HepG2 (cell line): ENCODE data around the gene SYMPK. TPM values are rescaled to one million over a fixed set of nuclear protein-coding genes. Genes with fewer than 3 reads are reported as not detected.

Source experiments
- ATAC-seq: fragments of 200-7000 bp; cut with Tn5 transposase; 3 replicates; pipeline ENCODE4 v1.9.1; 2020; ENCODE audit warnings: mild to moderate bottlenecking, moderate library complexity
- BruUV-seq: library from RNA; stranded (reverse); fragments of 400-500 nt; replicated peaks from 2 replicates; lab custom pipeline; 2021; lab: Mats Ljungman, UMichigan
- CTCF ChIA-PET: fragments of 300-600 bp; formaldehyde crosslinking; extraction: SDS; loops from one replicate; lab custom pipeline; 2021; ENCODE audit warnings: low total read pairs, inconsistent platforms, low intra/inter-chr PET ratio; lab: Yijun Ruan, JAX
- POLR2A ChIA-PET: fragments of 350-600 bp; sonication (Branson Sonifier 250); formaldehyde crosslinking; loops from one replicate; lab custom pipeline; 2020; ENCODE audit warnings: antibody characterized with exemption, inconsistent platforms; lab: Yijun Ruan, JAX
- DNase-seq: peaks from one replicate; pipeline ENCODE4 v3.0.0-alpha.2; 2015; ENCODE audit warnings: low spot score
- FAIRE-seq: peaks from 3 replicates; lab custom pipeline; 2011; peaks lifted over from hg19 to GRCh38; lab: Jason Lieb, UNC
- H2AFZ ChIP-seq: one replicate; pipeline ENCODE4 v1.6.1; 2011; ENCODE audit warnings: low read length, inconsistent platforms
- H3K27ac ChIP-seq: fragments of 300-600 bp; 3 replicates; pipeline ENCODE4 v1.8.0; 2011; ENCODE audit warnings: mixed run types, mild to moderate bottlenecking, mixed read lengths, low read length, inconsistent platforms; ENCODE audit not compliant: insufficient read depth; ENCODE audit errors: extremely low read length
- H3K27me3 ChIP-seq, 2 experiments: fragments of 200-600 bp in 1 of 2; 2 replicates in 1 of 2; 3 replicates in 1 of 2; pipeline versions ENCODE4 v1.6.0 to v1.8.0; 2011; ENCODE audit warnings: low read length in 2 of 2, mild to moderate bottlenecking in 2 of 2, moderate library complexity in 2 of 2, inconsistent platforms in 1 of 2; ENCODE audit not compliant: insufficient read depth in 2 of 2, control insufficient read depth in 1 of 2
- H3K36me3 ChIP-seq, 2 experiments: fragments of 200-600 bp in 1 of 2; replicated peaks in 1 of 2; 2 replicates in 1 of 2; 3 replicates in 1 of 2; pipeline versions ENCODE4 v1.5.1 to v1.8.0; 2011; ENCODE audit warnings: low read length in 2 of 2, inconsistent platforms in 1 of 2; ENCODE audit not compliant: insufficient read depth in 2 of 2, control insufficient read depth in 1 of 2
- H3K4me1 ChIP-seq: 2 replicates; pipeline ENCODE4 v1.5.1; 2012; ENCODE audit warnings: low read length, inconsistent platforms; ENCODE audit not compliant: insufficient read depth
- H3K4me2 ChIP-seq: 2 replicates; pipeline ENCODE4 v1.6.0; 2011; ENCODE audit warnings: low read depth, low read length, inconsistent platforms
- H3K4me3 ChIP-seq, 3 experiments: fragments of 200-600 bp in 1 of 3; sonication (generic), shearing (Covaris generic) in 1 of 3; replicated peaks in 1 of 3; 2 replicates each; pipeline ENCODE4 v1.5.1; 2011 to 2016; ENCODE audit warnings: low read length in 3 of 3, inconsistent platforms in 2 of 3, low read depth in 2 of 3, mild to moderate bottlenecking in 2 of 3, control low read depth in 1 of 3, mixed read lengths in 1 of 3; ENCODE audit not compliant: insufficient read depth in 1 of 3
- H3K79me2 ChIP-seq: one replicate; pipeline ENCODE4 v1.6.1; 2011; ENCODE audit warnings: low read length, inconsistent platforms; ENCODE audit not compliant: insufficient read depth
- H3K9ac ChIP-seq: 2 replicates; pipeline ENCODE4 v1.6.0; 2011; ENCODE audit warnings: mild to moderate bottlenecking, low read depth, low read length, inconsistent platforms; ENCODE audit not compliant: insufficient read depth
- H3K9me3 ChIP-seq: 2 replicates; pipeline ENCODE4 v1.5.1; 2012; ENCODE audit warnings: mild to moderate bottlenecking, low read length
- H4K20me1 ChIP-seq: 2 replicates; pipeline ENCODE4 v1.6.0; 2011; ENCODE audit warnings: inconsistent platforms, mild to moderate bottlenecking, low read length, moderate library complexity; ENCODE audit not compliant: insufficient read depth
- ADNP ChIP-seq: sonication (generic); formaldehyde crosslinking; IDR thresholded peaks from 2 replicates; pipeline ENCODE4 v1.4.0; 2020; ENCODE audit warnings: missing genetic modification reagents
- CHD4 ChIP-seq: fragments of 200-600 bp; sonication (generic); IDR thresholded peaks from 2 replicates; pipeline ENCODE4 v1.7.0; 2017; ENCODE audit warnings: mild to moderate bottlenecking, low read length, borderline replicate concordance
- FLYWCH1 ChIP-seq: sonication (generic); formaldehyde crosslinking; IDR thresholded peaks from 2 replicates; pipeline ENCODE4 v1.8.1; 2023; ENCODE audit warnings: mild to moderate bottlenecking, missing genetic modification reagents
- HOXA5 ChIP-seq: sonication (generic); formaldehyde crosslinking; IDR thresholded peaks from 2 replicates; pipeline ENCODE4 v1.4.0; 2020; ENCODE audit warnings: missing genetic modification reagents
- MTA3 ChIP-seq: sonication (generic); formaldehyde crosslinking; IDR thresholded peaks from 2 replicates; pipeline ENCODE4 v1.4.0; 2020; ENCODE audit warnings: missing genetic modification reagents
- MTF2 ChIP-seq: sonication (generic); formaldehyde crosslinking; IDR thresholded peaks from 2 replicates; pipeline ENCODE4 v1.5.0; 2020; ENCODE audit warnings: missing genetic modification reagents, borderline replicate concordance
- RCOR2 ChIP-seq: IDR thresholded peaks from 2 replicates; pipeline ENCODE4 v1.6.1; 2016; ENCODE audit warnings: missing biosample characterization, missing genetic modification reagents
- THAP11 ChIP-seq: IDR thresholded peaks from 2 replicates; pipeline ENCODE4 v1.6.1; 2016; ENCODE audit warnings: missing biosample characterization, missing genetic modification reagents
- ZFP36 ChIP-seq: fragments of 150-350 bp; IDR thresholded peaks from 2 replicates; pipeline ENCODE4 v1.6.1; 2018; ENCODE audit warnings: borderline replicate concordance, low read length, low read depth; ENCODE audit not compliant: partially characterized antibody
- ZMYM3 ChIP-seq: sonication (generic); formaldehyde crosslinking; IDR thresholded peaks from 2 replicates; pipeline ENCODE4 v1.5.1; 2020; ENCODE audit warnings: mild to moderate bottlenecking, missing genetic modification reagents
- ZNF629 ChIP-seq: sonication (generic); formaldehyde crosslinking; conservative IDR thresholded peaks from 2 replicates; pipeline ENCODE4 v1.5.0; 2020; ENCODE audit warnings: missing genetic modification reagents
- ZNF768 ChIP-seq: sonication (generic); formaldehyde crosslinking; IDR thresholded peaks from 2 replicates; pipeline ENCODE4 v1.4.0; 2020; ENCODE audit warnings: missing genetic modification reagents
- ZZZ3 ChIP-seq: sonication (generic); formaldehyde crosslinking; IDR thresholded peaks from 2 replicates; pipeline ENCODE4 v1.4.0; 2020; ENCODE audit warnings: missing genetic modification reagents, mild to moderate bottlenecking, borderline replicate concordance
- WGBS: methylation state at CpG from one replicate; pipeline ENCODE4 v1.1.6; 2017; ENCODE audit warnings: low lambda C conversion rate; 5-methylcytosine and 5-hydroxymethylcytosine counted together
- in situ Hi-C: cut with HindIII; loops from 2 replicates; pipeline ENCODE4 v1.10.0; 2017; ENCODE audit warnings: low pct_unique_long_range_greater_than_20kb; ENCODE audit not compliant: extremely low pct_ligation_motif_present
- intact Hi-C: fragments of 100-400 bp; cut with micrococcal nuclease; formaldehyde crosslinking; loops from one replicate; pipeline ENCODE4 v1.10.0; 2022; ENCODE audit not compliant: unreplicated experiment
- polyA plus RNA-seq, 8 experiments: library from polyadenylated mRNA; depleted of rRNA in 3 of 8; stranded (reverse) in 7 of 8; unstranded in 1 of 8; fragments of >200 nt; fragmentation: Illumina TruSeq in 4 of 8; extraction: Trizol in 4 of 8; gene quantifications; 2 replicates each; pipeline versions ENCODE4 v1.2.1 to v1.2.3, GENCODE V29; 2011 to 2016; ENCODE audit warnings: low read depth in 4 of 8, missing spikeins in 1 of 8, mixed read lengths in 1 of 8; ENCODE audit not compliant: insufficient read depth in 1 of 8
- total RNA-seq, 5 experiments: library from RNA; depleted of rRNA; stranded (reverse); fragments of >200 nt; fragmentation: Illumina TruSeq; extraction: Trizol; gene quantifications; 2 replicates each; pipeline ENCODE4 v1.2.3, GENCODE V29; 2016; ENCODE audit warnings: low read depth in 1 of 5
- TF ChIP-seq, protein P1 (sequence below): sonication (generic); formaldehyde crosslinking; IDR thresholded peaks from 2 replicates; pipeline ENCODE4 v1.8.1; 2022; ENCODE audit warnings: low read depth, mild to moderate bottlenecking, missing genetic modification reagents

The SYMPK gene
- total and polyA plus RNA-seq, 2 of the 13 experiments (the other 11 are each of a cell fraction or from before 2014, with no cell fraction given): 21.9 to 55.7 TPM

DNA sequence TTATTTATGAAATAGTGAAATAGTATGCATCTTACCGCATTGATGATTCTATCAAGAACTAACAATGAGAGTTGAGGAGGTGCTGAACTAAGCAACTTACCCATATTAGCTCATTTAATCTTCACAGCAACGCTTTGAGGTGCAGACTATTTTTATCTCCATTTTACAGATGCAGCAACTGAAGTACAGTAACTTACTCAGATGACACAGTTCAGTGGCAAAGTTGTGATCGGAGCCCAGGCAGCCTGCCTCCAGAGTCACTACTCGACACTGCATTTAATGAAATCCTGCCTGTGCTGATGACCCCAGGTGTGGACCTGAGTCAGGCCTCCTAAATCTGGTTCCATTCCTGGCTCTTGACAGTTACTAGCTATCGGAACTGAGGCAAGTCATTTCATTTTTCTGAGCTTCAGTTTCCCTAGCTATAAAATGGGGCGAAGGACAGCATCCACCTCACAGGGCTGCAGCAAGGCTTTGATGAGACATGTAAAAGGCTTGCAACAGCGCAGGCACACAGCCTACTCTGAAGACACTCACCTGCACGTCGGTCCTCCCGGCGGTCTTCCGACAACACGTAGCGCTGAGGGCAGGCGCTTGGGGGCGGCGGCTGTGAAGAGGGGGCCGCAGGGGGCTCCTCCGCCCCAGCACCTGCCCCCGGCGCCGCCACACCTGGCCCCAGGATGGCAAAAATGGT lies 37.9 kb upstream of the SYMPK start (continued):
- TF ChIP-seq MTF2 (CRISPR knock-in tag) (0 out of 2 replicates have a peak, but pooled peaks have one; percentile 45), ZNF629 (peak; percentile 83), HOXA5 (CRISPR knock-in tag) (no peak), ZZZ3 (CRISPR knock-in tag) (no peak)
- TF ChIP-seq, protein P1, sequence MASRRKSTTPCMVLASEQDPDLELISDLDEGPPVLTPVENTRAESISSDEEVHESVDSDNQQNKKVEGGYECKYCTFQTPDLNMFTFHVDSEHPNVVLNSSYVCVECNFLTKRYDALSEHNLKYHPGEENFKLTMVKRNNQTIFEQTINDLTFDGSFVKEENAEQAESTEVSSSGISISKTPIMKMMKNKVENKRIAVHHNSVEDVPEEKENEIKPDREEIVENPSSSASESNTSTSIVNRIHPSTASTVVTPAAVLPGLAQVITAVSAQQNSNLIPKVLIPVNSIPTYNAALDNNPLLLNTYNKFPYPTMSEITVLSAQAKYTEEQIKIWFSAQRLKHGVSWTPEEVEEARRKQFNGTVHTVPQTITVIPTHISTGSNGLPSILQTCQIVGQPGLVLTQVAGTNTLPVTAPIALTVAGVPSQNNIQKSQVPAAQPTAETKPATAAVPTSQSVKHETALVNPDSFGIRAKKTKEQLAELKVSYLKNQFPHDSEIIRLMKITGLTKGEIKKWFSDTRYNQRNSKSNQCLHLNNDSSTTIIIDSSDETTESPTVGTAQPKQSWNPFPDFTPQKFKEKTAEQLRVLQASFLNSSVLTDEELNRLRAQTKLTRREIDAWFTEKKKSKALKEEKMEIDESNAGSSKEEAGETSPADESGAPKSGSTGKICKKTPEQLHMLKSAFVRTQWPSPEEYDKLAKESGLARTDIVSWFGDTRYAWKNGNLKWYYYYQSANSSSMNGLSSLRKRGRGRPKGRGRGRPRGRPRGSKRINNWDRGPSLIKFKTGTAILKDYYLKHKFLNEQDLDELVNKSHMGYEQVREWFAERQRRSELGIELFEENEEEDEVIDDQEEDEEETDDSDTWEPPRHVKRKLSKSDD (CRISPR knock-in tag): 0 out of 2 replicates have a peak, but pooled peaks have one; percentile 8

DNA sequence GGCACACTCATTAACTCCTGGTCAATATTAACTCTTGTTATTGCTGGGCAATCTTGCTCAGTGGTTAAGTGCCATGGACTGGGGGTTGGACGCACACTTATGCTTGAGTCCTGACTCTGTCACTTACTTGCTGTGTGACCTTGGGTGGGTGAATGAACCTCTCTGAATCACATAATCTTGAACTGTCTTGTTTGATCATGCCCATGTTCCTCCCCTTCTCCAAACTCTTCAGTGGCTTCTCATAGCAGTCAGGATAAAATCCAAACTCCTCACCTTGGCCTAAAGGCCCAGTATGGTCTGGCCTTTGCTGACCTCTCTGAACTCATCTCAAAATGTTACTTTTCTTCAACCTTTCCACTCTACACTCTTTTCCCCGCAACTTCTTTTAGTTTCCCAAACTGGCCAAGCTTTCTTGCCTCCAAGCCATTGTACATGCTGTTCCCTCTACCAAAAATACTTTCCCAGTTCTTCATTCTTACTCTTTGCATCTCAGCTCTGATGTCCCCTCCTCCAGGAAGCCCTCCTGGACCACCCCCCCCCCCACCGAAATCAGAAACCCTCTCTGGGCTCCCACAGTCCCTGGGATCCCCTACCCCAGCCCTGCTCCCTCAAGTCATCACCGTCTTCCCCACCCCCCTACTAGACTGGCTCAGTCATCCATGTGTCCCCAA lies 37.1 kb upstream of the SYMPK start:
- ATAC-seq: no peak
- FAIRE-seq: no peak
- intact Hi-C loops (no loop called here), in situ Hi-C loops (loop anchor here (10.0 kb wide), 1 partner anchor 175 kb away; no protein-coding TSS in a partner anchor)
- POLR2A ChIA-PET: no interaction called here
- H3K27me3 ChIP-seq: peaks cover 0 to 2% of the 10 kb centered on the region in 2 experiments; a peak in 2 of 5 replicates
- TF ChIP-seq RCOR2 (CRISPR knock-in tag) (peak; percentile 66; the same call in 1 of the 2 replicates), MTA3 (no peak), ADNP (CRISPR knock-in tag) (0 out of 2 replicates have a peak, but pooled peaks have one; percentile 17), ZMYM3 (peak; percentile 70), FLYWCH1 (CRISPR knock-in tag) (no peak), CHD4 (0 out of 2 replicates have a peak, but pooled peaks have one; percentile 25), THAP11 (CRISPR knock-in tag) (0 out of 2 replicates have a peak, but pooled peaks have one; percentile 12), ZFP36 (peak; percentile 55), ZNF768 (CRISPR knock-in tag) (peak; percentile 93; the same call in 1 of the 2 replicates)
- no peaks in the 10 kb centered on the region for H4K20me1 ChIP-seq
- peak overlapping the region in 2 of 3 experiments; percentile 83 to 87; a peak in 2 of 6 replicates for H3K4me3 ChIP-seq
- peaks cover 55% of the 10 kb centered on the region for H3K4me1 ChIP-seq
- H3K9ac ChIP-seq: no peak overlapping the region; the same call in 1 of the 2 replicates
- CTCF ChIA-PET: no interaction called here
- no peak overlapping the region for H3K27ac ChIP-seq
- H2AFZ ChIP-seq: no peak overlapping the region
- BruUV-seq: TSS peak; percentile 69
- no peaks in the 10 kb centered on the region for H3K9me3 ChIP-seq
- peak overlapping the region; percentile 86 for H3K4me2 ChIP-seq
- H3K36me3 ChIP-seq: peaks cover 1 to 13% of the 10 kb centered on the region in 2 experiments; a peak in 3 of 5 replicates
- H3K79me2 ChIP-seq: peaks cover 17% of the 10 kb centered on the region
- 85% methylated on average over 4 of the region's 4 CpGs for WGBS
- no peak for DNase-seq
